OCI-LY1 (cell line): Measurements from ENCODE around the gene DCUN1D1.

ENCODE experiments used
- H2AFZ ChIP-seq: fragments of 200-600 bp; sonication (generic), shearing (Covaris generic); 2 replicates; pipeline ENCODE4 v1.6.0; 2014; ENCODE audit warnings: antibody characterized with exemption, mild to moderate bottlenecking, low read length
- H3F3A ChIP-seq: fragments of 200-600 bp; sonication (generic), shearing (Covaris generic); 2 replicates; pipeline ENCODE4 v1.6.0; 2014; ENCODE audit warnings: mild to moderate bottlenecking, antibody characterized with exemption, low read length, moderate library complexity; ENCODE audit not compliant: insufficient read depth
- H3K27ac ChIP-seq: fragments of 200-600 bp; sonication (generic); 2 replicates; pipeline ENCODE4 v1.5.1; 2014; ENCODE audit warnings: low read length, mixed run types, mild to moderate bottlenecking, low read depth; ENCODE audit not compliant: poor library complexity, severe bottlenecking
- H3K27me3 ChIP-seq: fragments of 200-600 bp; sonication (generic); 2 replicates; pipeline ENCODE4 v1.6.0; 2014; ENCODE audit warnings: antibody characterized with exemption, mild to moderate bottlenecking, low read length, moderate library complexity; ENCODE audit not compliant: insufficient read depth
- H3K36me3 ChIP-seq: fragments of 200-600 bp; sonication (generic); 2 replicates; pipeline ENCODE4 v1.6.1; 2014; ENCODE audit warnings: mild to moderate bottlenecking, antibody characterized with exemption, low read length, moderate library complexity, mixed read lengths; ENCODE audit not compliant: insufficient read depth
- H3K4me1 ChIP-seq: fragments of 200-600 bp; sonication (generic); 2 replicates; pipeline ENCODE4 v1.5.1; 2014; ENCODE audit warnings: mild to moderate bottlenecking, low read length, moderate library complexity; ENCODE audit not compliant: insufficient read depth, severe bottlenecking
- H3K4me2 ChIP-seq: fragments of 200-600 bp; sonication (generic), shearing (Covaris generic); 2 replicates; pipeline ENCODE4 v1.6.1; 2014; ENCODE audit warnings: low read length
- H3K4me3 ChIP-seq: fragments of 200-600 bp; sonication (generic); 2 replicates; pipeline ENCODE4 v1.5.1; 2014; ENCODE audit warnings: low read length, low read depth, mild to moderate bottlenecking, mixed read lengths; ENCODE audit not compliant: poor library complexity, severe bottlenecking
- H3K79me2 ChIP-seq: fragments of 200-600 bp; shearing (Covaris generic); 2 replicates; pipeline ENCODE4 v1.6.1; 2016; ENCODE audit warnings: mixed run types, low read length, mixed read lengths; ENCODE audit not compliant: insufficient read depth
- H3K9ac ChIP-seq: fragments of 200-600 bp; sonication (generic), shearing (Covaris generic); 2 replicates; pipeline ENCODE4 v1.6.1; 2014; ENCODE audit warnings: mild to moderate bottlenecking, low read length, mixed read lengths
- H3K9me2 ChIP-seq: fragments of 200-600 bp; sonication (generic), shearing (Covaris generic); 2 replicates; pipeline ENCODE4 v1.6.1; 2014; ENCODE audit warnings: low read depth, mild to moderate bottlenecking, low read length, mixed read lengths
- H3K9me3 ChIP-seq: fragments of 200-600 bp; shearing (Covaris generic); 2 replicates; pipeline ENCODE4 v1.6.1; 2014; ENCODE audit warnings: low read length, mixed read lengths
- H4K20me1 ChIP-seq: fragments of 200-600 bp; sonication (generic), shearing (Covaris generic); 2 replicates; pipeline ENCODE4 v1.6.0; 2016; ENCODE audit warnings: mild to moderate bottlenecking, low read length; ENCODE audit not compliant: insufficient read depth
- EZH2 ChIP-seq: fragments of 200-600 bp; sonication (generic), shearing (Covaris generic); IDR thresholded peaks from 2 replicates; pipeline ENCODE4 v1.8.0; 2017; ENCODE audit warnings: borderline replicate concordance, mixed run types, mild to moderate bottlenecking, antibody characterized with exemption, low read length, moderate library complexity, mixed read lengths
- TF ChIP-seq, protein P1 (sequence below): fragments of 200-600 bp; sonication (generic), shearing (Covaris generic); IDR thresholded peaks from 2 replicates; pipeline ENCODE4 v1.5.1; 2017; ENCODE audit warnings: mild to moderate bottlenecking, antibody characterized with exemption, low read length, moderate library complexity, mixed read lengths

DCUN1D1 gene

DNA sequence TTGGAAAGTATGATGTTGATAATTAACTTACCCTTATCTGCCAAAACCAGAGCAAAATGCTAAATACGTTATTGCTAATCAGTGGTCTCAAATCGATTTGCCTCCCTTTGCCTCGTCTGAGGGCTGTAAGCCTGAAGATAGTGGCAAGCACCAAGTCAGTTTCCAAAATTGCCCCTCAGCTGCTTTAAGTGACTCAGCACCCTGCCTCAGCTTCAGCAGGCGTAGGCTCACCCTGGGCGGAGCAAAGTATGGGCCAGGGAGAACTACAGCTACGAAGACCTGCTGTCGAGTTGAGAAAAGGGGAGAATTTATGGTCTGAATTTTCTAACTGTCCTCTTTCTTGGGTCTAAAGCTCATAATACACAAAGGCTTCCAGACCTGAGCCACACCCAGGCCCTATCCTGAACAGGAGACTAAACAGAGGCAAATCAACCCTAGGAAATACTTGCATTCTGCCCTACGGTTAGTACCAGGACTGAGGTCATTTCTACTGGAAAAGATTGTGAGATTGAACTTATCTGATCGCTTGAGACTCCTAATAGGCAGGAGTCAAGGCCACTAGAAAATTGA is 59.7 kb downstream of the DCUN1D1 start:
- Histone ChIP-seq H3K9me3 (no peaks in the 10 kb centered on the region), H3K4me1 (peaks cover 4% of the 10 kb centered on the region), H2AFZ (no peak overlapping the region), H3K27me3 (no peaks in the 10 kb centered on the region), H3K27ac (no peak overlapping the region), H3K4me3 (no peak overlapping the region), H3K4me2 (no peak overlapping the region), H3K9ac (no peak overlapping the region), H3F3A (no peaks in the 10 kb centered on the region; the same call in 1 of the 2 replicates), H3K79me2 (no peaks in the 10 kb centered on the region), H3K9me2 (no peaks in the 10 kb centered on the region), H4K20me1 (no peaks in the 10 kb centered on the region), H3K36me3 (peaks cover 7% of the 10 kb centered on the region; the same call in 1 of the 2 replicates)
- TF ChIP-seq, protein P1, sequence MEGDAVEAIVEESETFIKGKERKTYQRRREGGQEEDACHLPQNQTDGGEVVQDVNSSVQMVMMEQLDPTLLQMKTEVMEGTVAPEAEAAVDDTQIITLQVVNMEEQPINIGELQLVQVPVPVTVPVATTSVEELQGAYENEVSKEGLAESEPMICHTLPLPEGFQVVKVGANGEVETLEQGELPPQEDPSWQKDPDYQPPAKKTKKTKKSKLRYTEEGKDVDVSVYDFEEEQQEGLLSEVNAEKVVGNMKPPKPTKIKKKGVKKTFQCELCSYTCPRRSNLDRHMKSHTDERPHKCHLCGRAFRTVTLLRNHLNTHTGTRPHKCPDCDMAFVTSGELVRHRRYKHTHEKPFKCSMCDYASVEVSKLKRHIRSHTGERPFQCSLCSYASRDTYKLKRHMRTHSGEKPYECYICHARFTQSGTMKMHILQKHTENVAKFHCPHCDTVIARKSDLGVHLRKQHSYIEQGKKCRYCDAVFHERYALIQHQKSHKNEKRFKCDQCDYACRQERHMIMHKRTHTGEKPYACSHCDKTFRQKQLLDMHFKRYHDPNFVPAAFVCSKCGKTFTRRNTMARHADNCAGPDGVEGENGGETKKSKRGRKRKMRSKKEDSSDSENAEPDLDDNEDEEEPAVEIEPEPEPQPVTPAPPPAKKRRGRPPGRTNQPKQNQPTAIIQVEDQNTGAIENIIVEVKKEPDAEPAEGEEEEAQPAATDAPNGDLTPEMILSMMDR, result no peak
- TF ChIP-seq EZH2, result no peak

DNA sequence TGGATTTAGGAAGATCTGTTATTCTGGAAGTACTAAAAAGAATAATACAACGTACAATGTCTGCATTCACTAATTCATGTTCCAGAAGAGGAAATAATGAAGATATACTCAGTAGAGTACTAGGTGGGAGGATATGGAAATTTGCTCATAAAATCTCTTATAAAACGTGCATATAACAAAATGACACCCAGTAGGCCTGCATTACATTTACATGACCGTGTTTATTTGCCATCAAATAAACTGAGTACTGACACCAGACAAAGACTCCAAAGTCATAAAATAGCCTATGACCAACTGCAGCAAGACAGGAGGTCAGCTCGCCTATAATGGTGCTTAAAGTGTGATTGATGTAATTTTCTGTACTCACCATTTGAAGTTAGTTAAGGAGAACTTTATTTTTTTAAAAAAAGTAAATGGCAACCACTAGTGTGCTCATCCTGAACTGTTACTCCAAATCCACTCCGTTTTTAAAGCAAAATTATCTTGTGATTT is 60.4 kb downstream of the DCUN1D1 start:
- H3K9ac ChIP-seq, result no peak overlapping the region
- no peak overlapping the region for H3K27ac ChIP-seq
- TF ChIP-seq EZH2, result no peak
- TF ChIP-seq, protein P1, result no peak
- H3K27me3 ChIP-seq, result no peaks in the 10 kb centered on the region
- H3K9me2 ChIP-seq, result no peaks in the 10 kb centered on the region
- H2AFZ ChIP-seq, result no peak overlapping the region
- H3K4me2 ChIP-seq, result no peak overlapping the region
- H3K36me3 ChIP-seq, result peaks cover 11% of the 10 kb centered on the region
- H3F3A ChIP-seq, result no peaks in the 10 kb centered on the region; the same call in 1 of the 2 replicates
- no peaks in the 10 kb centered on the region for H3K79me2 ChIP-seq
- no peak overlapping the region for H3K4me3 ChIP-seq
- no peaks in the 10 kb centered on the region for H4K20me1 ChIP-seq
- no peaks in the 10 kb centered on the region for H3K4me1 ChIP-seq
- no peaks in the 10 kb centered on the region for H3K9me3 ChIP-seq

DNA sequence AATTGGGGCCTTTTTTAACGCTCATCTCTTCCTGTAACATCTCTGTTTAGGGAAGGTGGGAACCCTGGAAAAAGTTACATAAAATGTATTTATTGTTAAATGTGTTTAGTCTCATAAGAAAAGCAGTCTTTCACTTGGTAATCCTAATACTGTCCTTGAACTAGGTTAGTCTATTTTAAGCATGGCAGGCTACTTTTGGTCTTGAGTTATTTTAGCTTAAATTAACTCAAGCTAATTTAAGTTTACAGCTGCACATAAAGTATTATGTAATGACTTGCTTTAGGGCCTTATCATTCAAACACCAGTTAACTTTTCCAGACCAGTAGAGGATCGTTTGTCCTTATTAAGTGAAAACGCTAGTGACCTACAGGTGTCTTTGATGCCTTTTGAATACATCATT is 63.2 kb downstream of the DCUN1D1 start:
- Histone ChIP-seq H3K9me3 (no peaks in the 10 kb centered on the region), H3K27me3 (no peaks in the 10 kb centered on the region), H3K4me2 (no peak overlapping the region), H3K36me3 (peaks cover 23% of the 10 kb centered on the region), H2AFZ (no peak overlapping the region), H3K79me2 (no peaks in the 10 kb centered on the region), H3F3A (no peaks in the 10 kb centered on the region; the same call in 1 of the 2 replicates), H3K9me2 (no peaks in the 10 kb centered on the region), H3K9ac (no peak overlapping the region), H3K4me1 (peaks cover 7% of the 10 kb centered on the region), H3K4me3 (no peak overlapping the region), H3K27ac (no peak overlapping the region), H4K20me1 (no peaks in the 10 kb centered on the region)
- no peak for TF ChIP-seq EZH2

DNA sequence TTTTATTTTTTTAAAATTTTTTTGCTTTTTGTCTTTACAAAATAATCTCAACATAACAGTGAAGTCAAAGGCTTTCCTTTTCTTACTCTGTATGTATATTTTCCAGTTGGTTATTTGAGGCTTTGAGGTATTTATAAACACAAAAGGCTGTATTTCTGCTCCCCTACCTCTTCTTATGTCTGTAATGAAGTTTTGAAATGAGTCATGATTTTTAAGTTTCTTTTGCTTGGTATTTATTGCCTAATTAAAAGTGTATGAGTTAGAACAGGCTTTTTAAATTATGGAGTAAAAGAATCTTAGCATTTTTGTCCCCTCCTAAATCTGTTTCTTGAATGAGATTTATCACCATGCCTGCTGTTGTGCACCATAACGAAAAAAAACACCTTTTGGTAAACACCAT is 66.0 kb downstream of the DCUN1D1 start:
- Histone ChIP-seq H3K4me1 (peaks cover 7% of the 10 kb centered on the region), H3K9me3 (no peaks in the 10 kb centered on the region), H3K4me3 (no peak overlapping the region), H3K9me2 (no peaks in the 10 kb centered on the region), H2AFZ (no peak overlapping the region), H3K9ac (no peak overlapping the region), H3F3A (no peaks in the 10 kb centered on the region), H3K79me2 (no peaks in the 10 kb centered on the region), H3K36me3 (peaks cover 20% of the 10 kb centered on the region), H3K27ac (no peak overlapping the region), H3K4me2 (no peak overlapping the region), H3K27me3 (no peaks in the 10 kb centered on the region), H4K20me1 (no peaks in the 10 kb centered on the region)
- TF ChIP-seq EZH2, result no peak
- TF ChIP-seq, protein P1, result no peak
